Measurements from ENCODE around the gene IL10.
"Not testable (repeated sequence)": the region's sequence is repeated elsewhere in the genome, so short reads cannot be mapped to it uniquely, and the experiment has no call there.

The IL10 gene

GRCh38 chr1:206762741-206763364, 9.4 kb downstream of the IL10 start:
- DNase-seq = not testable (repeated sequence)

DNA sequence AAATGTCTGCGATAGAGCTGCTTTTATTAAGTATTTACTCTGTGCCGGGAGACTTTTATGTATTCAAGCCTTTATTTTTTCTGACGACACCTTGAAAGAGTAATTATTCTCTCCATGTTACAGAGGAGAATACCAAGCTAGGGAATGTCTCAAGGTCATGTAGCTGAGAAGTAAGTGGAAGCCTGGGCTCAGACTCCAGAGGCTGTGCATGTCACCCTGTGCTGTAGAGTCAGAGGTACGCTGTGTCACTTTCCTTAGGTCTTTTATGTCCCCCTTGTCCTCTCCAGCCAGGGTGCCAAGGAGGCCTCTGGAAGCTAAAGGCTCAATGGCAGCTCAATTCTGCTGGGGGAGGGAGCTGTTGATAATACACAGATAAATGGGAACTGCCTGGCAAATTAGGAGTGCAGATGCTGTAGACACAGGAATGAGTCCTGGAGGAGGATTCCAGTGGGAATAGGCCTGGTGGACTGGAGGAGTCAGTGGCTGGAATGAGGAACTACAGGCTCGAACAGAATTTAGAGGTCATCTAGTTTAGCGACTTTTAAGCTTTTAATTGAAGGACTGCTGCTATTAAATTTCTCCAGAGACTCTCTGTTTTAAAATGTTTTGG, 11.0 kb downstream of the IL10 start:
- DNase-seq = no peak

GRCh38 chr1:206760590-206760989, 11.7 kb downstream of the IL10 start:
- DNase-seq = no peak

DNA sequence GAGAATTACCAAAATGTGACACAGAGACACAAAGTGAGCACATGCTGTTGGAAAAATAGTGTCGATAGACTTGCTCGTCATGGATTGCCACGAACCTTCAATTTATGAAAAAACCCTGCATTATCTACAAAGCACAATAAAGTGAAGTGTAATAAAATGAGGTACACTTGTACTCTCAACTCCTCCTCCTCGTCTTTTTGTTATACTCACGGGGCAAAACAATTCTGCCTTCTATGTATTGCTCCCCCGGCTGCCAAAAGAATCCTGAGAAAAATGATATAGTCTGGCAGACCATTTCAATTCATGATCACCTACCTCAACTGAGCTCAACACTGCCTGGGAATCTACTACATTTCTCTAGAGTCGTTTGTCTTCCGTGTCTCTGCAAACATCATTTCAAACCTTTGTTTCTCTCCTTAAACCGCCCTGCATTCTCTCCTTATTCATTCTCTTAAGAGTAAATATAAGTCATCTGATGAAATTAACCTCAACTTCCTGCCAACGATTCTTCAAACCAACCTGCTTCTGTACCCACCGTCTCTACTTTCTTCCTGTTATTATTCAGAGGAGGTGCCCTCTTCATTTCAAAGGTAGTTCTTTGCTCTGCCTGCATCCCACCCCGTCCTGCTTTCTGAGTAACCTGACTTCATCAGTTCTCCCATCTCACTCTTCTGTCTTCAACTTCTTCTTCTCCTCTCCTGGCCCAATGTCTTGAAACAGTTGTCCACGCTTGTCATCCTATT, 14.6 kb downstream of the IL10 start:
- DNase-seq = peak; percentile 33

DNA sequence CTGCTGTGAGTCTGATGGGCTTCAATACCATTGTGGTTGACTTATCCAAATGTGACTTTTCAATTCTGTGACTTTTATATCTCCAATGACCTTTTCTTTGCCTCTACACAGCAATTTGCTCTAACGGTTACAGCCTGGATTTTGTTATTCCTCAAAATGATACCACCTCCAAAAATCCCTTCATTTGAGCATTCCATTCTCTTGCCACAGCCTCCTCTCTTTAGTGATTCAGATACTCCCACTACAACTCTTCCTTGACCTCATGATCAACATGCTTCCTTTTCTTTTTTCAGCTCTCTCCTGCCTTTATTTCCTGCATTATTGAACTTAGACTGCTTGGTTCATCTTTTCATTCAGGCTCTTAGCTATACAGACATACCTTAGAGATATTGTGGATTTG, 18.3 kb downstream of the IL10 start:
- no peak for DNase-seq

- no peak for DNase-seq
Observed at GRCh38 chr1:206753141-206753540, 19.2 kb downstream of the IL10 start.

DNA sequence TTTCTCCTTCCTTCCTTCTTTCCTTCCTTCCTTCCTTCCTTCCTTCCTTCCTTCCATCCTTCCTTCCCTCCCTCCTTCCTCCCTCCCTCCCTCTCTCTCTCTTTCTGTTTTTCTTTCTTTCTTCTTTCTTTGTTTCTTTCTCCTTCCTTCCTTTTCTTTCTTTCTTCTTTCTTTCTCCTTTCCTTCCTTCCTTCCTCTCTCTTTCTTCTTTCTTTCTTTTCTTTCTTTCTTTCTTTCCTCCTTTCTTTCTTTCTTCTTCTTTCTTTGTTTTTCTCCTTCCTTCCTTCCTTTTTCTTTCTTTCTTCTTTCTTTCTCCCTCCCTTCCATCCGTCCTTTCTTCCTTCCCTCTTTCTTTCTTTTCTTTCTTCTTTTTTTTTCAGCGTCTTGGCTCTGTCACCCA, 19.8 kb downstream of the IL10 start:
- no peak for DNase-seq

- no peak for DNase-seq
Observed at GRCh38 chr1:206751891-206752290, 20.4 kb downstream of the IL10 start.

- DNase-seq = no peak
Observed at GRCh38 chr1:206748348-206749030, 23.8 kb downstream of the IL10 start.

DNA sequence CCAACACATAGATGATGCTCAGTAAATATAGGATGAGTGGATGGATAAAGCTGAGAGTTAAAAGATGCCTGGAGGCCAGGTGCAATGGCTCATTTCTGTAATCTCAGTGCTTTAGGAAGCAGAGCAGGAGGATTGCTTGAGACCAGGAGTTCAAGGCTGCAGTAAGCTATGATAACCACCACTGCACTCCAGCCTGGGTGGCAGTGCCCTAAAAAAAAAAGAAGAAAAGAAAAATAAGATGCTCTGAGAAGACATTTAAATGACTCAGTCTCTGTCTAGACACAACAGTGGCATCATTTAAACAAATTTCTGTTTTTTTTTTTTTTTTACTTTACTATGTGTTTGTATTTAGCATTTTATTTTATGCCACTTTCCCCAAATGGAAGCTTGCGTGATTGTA, 27.0 kb downstream of the IL10 start:
- DNase-seq = no peak

GRCh38 chr1:206744683-206745082, 27.6 kb downstream of the IL10 start:
- DNase-seq = no peak

DNA sequence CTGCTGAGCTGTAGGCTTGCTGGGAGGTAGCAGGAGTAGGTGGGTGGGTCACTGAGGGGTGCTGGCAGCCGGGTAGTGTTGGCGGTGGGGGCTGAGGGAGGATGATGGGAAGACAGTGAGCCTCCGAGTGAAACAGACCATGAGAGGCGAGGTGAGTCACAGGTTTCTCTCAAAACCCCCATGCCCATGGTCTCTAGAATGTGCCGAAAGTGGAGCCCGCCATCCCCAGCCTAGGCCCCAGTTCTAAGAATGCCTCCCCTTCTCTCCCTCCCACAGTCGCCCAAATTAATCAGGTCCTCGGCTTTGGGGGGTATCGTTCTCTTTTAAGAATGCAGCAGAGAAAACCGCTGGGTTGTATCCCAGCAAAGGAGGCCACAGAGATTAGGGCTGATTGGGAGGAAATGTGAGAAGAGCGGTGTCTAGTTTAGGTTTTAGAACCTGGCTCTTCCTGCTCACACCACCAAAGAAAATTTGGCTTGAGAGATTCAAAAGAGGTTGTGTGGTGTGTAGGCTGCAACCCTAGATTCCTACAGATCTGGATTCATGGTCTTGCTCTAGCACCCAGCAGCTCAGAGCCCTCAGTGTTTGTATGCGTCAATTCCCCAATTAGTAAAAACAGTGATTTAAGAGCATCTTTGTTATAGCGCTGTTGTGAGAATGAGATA, 29.4 kb downstream of the IL10 start:
- DNase-seq = no peak

GRCh38 chr1:206741142-206741701, 31.1 kb downstream of the IL10 start:
- DNase-seq = no peak

GRCh38 chr1:206739411-206740076, 32.8 kb downstream of the IL10 start:
- no peak for DNase-seq

DNA sequence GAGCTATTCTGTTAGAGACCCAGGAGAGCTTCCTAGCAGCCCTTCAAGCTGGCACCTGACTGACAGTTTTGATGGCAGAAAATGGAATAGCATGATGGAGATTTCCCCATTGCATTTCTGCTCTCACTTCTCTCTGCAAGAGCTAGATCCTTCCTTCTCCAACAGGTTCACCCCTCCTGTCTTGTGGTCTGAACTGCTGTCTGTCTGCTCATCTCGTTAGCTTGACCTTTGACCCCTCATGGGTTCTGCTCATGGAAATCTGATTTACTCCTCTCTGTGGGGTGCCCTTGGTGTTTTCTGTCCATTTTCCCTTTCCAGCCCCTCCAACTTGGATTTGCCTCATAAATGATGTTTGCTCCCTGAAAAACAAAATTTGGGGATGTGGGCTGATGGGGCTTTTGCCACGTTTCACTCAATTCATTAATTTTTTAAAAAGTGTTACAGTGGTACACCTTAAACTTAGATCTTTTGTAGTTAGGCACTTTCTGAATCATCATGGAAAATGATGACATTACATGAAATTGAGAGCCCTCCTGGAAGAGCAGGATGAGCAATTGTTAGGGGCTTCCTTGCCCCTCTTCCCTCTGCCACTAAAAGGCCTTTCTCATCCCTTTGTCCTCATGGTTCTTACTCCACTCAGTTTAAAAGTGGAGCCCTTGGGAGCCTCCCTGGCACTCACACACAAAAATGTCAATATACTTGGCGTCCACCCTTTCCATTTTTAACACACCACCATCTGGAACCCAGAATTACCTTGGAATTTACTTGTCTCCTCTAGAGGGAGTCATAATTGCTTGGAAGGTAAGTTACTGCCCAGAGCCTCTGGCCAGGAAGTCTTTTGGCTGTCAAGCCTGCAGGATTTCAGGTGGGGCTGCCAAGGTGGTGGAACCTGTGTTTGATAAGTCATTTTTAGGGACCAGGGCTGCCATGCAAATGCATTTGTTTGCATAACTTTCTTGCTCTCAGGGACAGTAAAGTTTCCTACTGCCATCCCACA, 33.6 kb downstream of the IL10 start:
- DNase-seq = no peak

DNA sequence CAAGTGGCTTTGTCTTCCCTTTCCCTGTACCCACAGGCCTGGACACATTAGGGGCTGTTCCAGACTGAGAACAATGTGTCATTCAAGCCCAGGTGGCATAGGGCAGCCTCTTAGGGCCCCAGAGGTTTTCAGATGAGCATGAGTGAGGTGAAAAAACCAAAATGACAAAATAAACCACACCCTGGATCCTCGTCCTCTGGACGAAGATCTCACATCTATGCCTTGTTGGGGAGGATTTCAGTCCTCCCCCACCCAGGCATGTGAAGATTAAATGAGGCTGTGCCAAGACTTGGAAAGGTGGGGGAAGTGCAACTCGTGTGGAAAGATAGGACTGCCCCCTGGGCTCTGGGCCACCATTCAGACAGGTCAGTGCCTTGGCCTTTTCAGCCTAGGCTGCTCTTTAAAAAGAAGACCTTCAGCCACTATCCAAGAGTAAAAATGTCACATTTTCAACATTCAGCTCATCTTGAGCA, 34.5 kb downstream of the IL10 start:
- no peak for DNase-seq

GRCh38 chr1:206736878-206737728, 35.2 kb downstream of the IL10 start:
- peak; percentile 61 for DNase-seq

DNA sequence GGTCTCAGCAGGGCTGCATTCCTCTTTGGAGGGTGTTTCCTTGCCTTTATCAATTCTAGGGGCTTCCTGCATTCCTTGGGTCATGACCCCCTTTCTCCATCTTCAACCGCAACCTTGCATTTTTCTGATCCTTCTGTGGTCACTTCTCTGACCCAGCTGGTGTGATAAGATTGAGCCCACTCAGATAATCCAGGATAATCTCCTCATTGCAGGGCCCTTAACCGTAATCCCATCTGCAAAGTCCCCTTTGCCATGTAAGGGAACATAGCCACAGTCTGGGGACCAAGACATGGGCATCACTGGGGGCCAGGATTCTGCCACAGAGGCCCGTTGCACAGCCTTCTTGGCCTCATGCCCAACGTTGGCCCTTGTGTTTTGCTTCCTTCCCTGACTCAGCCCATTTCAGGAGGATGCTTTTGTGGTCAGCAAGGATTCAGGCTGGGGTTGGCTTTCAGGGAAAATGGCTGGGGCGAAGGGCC, 36.7 kb downstream of the IL10 start:
- no peak for DNase-seq

DNA sequence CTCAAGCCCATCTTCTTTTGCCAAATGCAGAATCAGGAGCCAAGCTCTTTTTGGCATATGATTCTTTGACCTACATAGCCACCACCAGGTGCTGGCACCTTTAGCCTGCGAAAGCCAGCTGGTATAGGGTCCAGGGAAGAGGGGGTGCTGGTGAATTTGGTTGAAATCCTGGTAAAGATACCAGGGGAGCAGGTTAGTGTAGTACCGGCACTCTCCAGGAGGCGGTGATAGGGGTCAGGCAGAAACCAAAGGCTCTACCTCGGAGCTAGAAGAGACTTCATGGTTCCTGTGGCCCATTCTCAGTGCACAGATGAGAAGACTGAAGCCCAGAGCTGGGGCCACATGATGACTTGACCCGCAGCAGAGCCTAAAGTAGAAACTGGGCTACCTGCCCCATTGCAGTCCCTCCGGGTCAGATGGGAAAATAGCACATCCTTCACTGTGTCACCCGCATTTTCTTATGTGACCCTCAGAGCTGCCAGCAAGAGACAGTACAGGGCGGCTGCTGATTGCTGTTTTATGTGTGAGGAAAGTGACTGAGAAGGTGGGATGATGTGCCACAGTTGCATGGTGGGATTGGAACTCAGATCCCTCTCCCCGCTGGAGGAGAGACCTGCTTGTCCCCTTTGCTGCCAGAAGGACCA, 37.7 kb downstream of the IL10 start:
- peak; percentile 82 for DNase-seq
